Keratinocyte (primary cell): ENCODE measurements around the gene FDX1.

ENCODE experiments used
- CTCF ChIP-seq, 3 experiments: IDR thresholded peaks in 1 of 3; conservative IDR thresholded peaks in 1 of 3; optimal IDR thresholded peaks in 1 of 3; 2 replicates in 2 of 3; 3 replicates in 1 of 3; pipeline versions ENCODE3 to v1.5.1; 2011; ENCODE audit warnings: low read length in 3 of 3, mild to moderate bottlenecking in 3 of 3, moderate library complexity in 2 of 3, control low read depth in 1 of 3, inconsistent platforms in 1 of 3; ENCODE audit not compliant: insufficient read depth in 2 of 3; ENCODE audit errors: extremely low read depth in 1 of 3
- EZH2 ChIP-seq: IDR thresholded peaks from one replicate; pipeline ENCODE4 v1.6.1; 2012; ENCODE audit warnings: inconsistent platforms, mild to moderate bottlenecking, low read length, moderate library complexity

- TF ChIP-seq CTCF (optimal IDR thresholded peaks at IDR 0.05 in 1 of 3, IDR thresholded peaks at IDR 0.05 in 1 of 3, conservative IDR thresholded peaks at IDR 0.05 in 1 of 3; ENCODE audit: extremely low read depth in 1 of 3, insufficient read depth in 2 of 3, low read length in 3 of 3) (no peak), EZH2 (no peak)
These were observed 82.3 kb downstream of the FDX1 start for GRCh38 chr11:110512026-110512425.
